Neural progenitor cell (in vitro differentiated cells): ENCODE results near the gene SLC26A6.

Experiments used
- EZH2 ChIP-seq: fragments of 200-600 bp; sonication (generic); IDR thresholded peaks from 2 replicates; pipeline ENCODE4 v1.6.1; 2017; ENCODE audit warnings: antibody characterized with exemption, mild to moderate bottlenecking, moderate library complexity
- EZH2phosphoT487 ChIP-seq: fragments of 200-600 bp; sonication (generic); IDR thresholded peaks from 2 replicates; pipeline ENCODE4 v1.6.1; 2017; ENCODE audit warnings: antibody characterized with exemption
- TF ChIP-seq, protein P1 (sequence below): fragments of 200-600 bp; sonication (generic); IDR thresholded peaks from 2 replicates; pipeline ENCODE4 v1.5.1; 2017; ENCODE audit warnings: antibody characterized with exemption, mild to moderate bottlenecking

DNA sequence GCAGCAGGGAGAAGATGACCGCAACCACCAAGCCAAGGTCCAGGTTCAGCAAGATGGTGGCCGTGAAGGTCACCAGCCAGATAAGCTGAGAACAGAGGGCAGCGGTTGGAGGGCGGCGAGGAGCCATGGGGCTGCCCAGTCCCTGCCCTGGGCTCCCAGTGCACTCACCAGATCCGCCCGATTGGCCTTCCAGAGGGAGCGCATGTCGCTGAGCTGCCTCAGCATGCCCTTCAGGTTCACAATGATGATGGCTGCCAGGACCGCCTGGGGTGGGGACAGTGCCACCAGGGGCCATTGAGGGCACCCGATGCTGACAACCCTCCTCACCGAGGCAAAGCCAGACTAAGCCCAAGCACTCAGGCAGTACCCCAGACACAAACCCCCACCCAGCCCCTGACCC, 5.4 kb downstream of the SLC26A6 start:
- TF ChIP-seq, protein P1, sequence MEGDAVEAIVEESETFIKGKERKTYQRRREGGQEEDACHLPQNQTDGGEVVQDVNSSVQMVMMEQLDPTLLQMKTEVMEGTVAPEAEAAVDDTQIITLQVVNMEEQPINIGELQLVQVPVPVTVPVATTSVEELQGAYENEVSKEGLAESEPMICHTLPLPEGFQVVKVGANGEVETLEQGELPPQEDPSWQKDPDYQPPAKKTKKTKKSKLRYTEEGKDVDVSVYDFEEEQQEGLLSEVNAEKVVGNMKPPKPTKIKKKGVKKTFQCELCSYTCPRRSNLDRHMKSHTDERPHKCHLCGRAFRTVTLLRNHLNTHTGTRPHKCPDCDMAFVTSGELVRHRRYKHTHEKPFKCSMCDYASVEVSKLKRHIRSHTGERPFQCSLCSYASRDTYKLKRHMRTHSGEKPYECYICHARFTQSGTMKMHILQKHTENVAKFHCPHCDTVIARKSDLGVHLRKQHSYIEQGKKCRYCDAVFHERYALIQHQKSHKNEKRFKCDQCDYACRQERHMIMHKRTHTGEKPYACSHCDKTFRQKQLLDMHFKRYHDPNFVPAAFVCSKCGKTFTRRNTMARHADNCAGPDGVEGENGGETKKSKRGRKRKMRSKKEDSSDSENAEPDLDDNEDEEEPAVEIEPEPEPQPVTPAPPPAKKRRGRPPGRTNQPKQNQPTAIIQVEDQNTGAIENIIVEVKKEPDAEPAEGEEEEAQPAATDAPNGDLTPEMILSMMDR: no peak
- TF ChIP-seq EZH2 (no peak), EZH2phosphoT487 (no peak)
